ENCODE data around the gene COX7A2L. TPM values are rescaled to one million over a fixed set of nuclear protein-coding genes. Genes with fewer than 3 reads are reported as not detected.

COX7A2L gene
- total RNA-seq, 4 donors from 2014 or later, result 69.8 to 94.7 (median 89.1) TPM

- no peak overlapping the region for H3K4me3 ChIP-seq
- no peak overlapping the region for H3K27ac ChIP-seq
- intact Hi-C loops (cut with DNase I; ENCODE audit: low total_unique reads), result loop anchor here (5.0 kb wide), 2 partner anchors 316 to 436 kb away; partner anchors contain the start of gene PKDCC
- H3K4me1 ChIP-seq, result peaks cover 22 to 25% of the 10 kb centered on the region in 2 donors
- ATAC-seq, result no peak
- H3K36me3 ChIP-seq, result no peaks in the 10 kb centered on the region
- no peaks in the 10 kb centered on the region for H3K27me3 ChIP-seq
- no peak for DNase-seq
- in situ Hi-C loops (cut with MboI; ENCODE audit: low sequenced_read_pairs in 4 of 4), result loop anchor here (5.0 to 25.0 kb wide), 6 partner anchors 259 to 519 kb away; no protein-coding TSS in a partner anchor
- TF ChIP-seq CTCF (IDR thresholded peaks at IDR 0.05 in 4 of 5, conservative IDR thresholded peaks at IDR 0.05 in 1 of 5) (no peak), POLR2A (IDR thresholded peaks at IDR 0.05) (no peak)
- H3K9me3 ChIP-seq, result no peaks in the 10 kb centered on the region
Measured at GRCh38 chr2:42363413-42363812, 2.4 kb upstream of the COX7A2L start.

- Histone ChIP-seq H3K27ac (peak overlapping the region; percentile 97 to 99 (median 98)), H3K27me3 (no peaks in the 10 kb centered on the region), H3K9me3 (no peaks in the 10 kb centered on the region), H3K4me3 (peak overlapping the region; percentile 61 to 99 (median 97)), H3K36me3 (no peaks in the 10 kb centered on the region), H3K4me1 (peaks cover 31 to 36% of the 10 kb centered on the region in 2 donors)
- ATAC-seq, result no peak
- in situ Hi-C loops (cut with MboI; ENCODE audit: low sequenced_read_pairs in 4 of 4), result loop anchor here (5.0 to 25.0 kb wide), 6 partner anchors 257 to 517 kb away; no protein-coding TSS in a partner anchor
- intact Hi-C loops (cut with DNase I; ENCODE audit: low total_unique reads), result loop anchor here (1.0 to 5.0 kb wide), 6 partner anchors 193 to 521 kb away; partner anchors contain the start of genes EML4 and PKDCC
- no peak for DNase-seq
- TF ChIP-seq CTCF (IDR thresholded peaks at IDR 0.05 in 4 of 5, conservative IDR thresholded peaks at IDR 0.05 in 1 of 5) (peak in 1 of 5 experiments; percentile 6), POLR2A (IDR thresholded peaks at IDR 0.05) (no peak)
Measured at GRCh38 chr2:42361728-42362283, 789 bp upstream of the COX7A2L start.

GRCh38 chr2:42360493-42360889 lies 526 bp downstream of the COX7A2L start:
- Histone ChIP-seq H3K36me3 (no peaks in the 10 kb centered on the region), H3K27ac (peak overlapping the region; percentile 97 to 99 (median 98)), H3K4me3 (peak overlapping the region; percentile 86 to 99 (median 97)), H3K27me3 (no peaks in the 10 kb centered on the region), H3K4me1 (peaks cover 31 to 36% of the 10 kb centered on the region in 2 donors), H3K9me3 (no peaks in the 10 kb centered on the region)
- ATAC-seq (peak; percentile 15 to 18), DNase-seq (no peak)
- in situ Hi-C loops (cut with MboI; ENCODE audit: low sequenced_read_pairs in 4 of 4) (loop anchor here (5.0 to 25.0 kb wide), 6 partner anchors 256 to 516 kb away; no protein-coding TSS in a partner anchor), intact Hi-C loops (cut with DNase I; ENCODE audit: low total_unique reads) (loop anchor here (2.0 to 5.0 kb wide), 4 partner anchors 192 to 520 kb away; partner anchors contain the start of genes EML4 and PKDCC)
- TF ChIP-seq POLR2A (IDR thresholded peaks at IDR 0.05) (no peak), CTCF (IDR thresholded peaks at IDR 0.05 in 4 of 5, conservative IDR thresholded peaks at IDR 0.05 in 1 of 5) (no peak)

- Histone ChIP-seq H3K4me1 (peaks cover 35 to 36% of the 10 kb centered on the region in 2 donors), H3K4me3 (peak overlapping the region; percentile 86 to 99 (median 97)), H3K27me3 (no peaks in the 10 kb centered on the region), H3K9me3 (no peaks in the 10 kb centered on the region), H3K27ac (peak overlapping the region; percentile 97 to 99 (median 98)), H3K36me3 (no peaks in the 10 kb centered on the region)
- ATAC-seq, result peak; percentile 18 to 31
- in situ Hi-C loops (cut with MboI; ENCODE audit: low sequenced_read_pairs in 4 of 4) (loop anchor here (5.0 to 25.0 kb wide), 6 partner anchors 255 to 515 kb away; no protein-coding TSS in a partner anchor), intact Hi-C loops (cut with DNase I; ENCODE audit: low total_unique reads) (loop anchor here (2.0 to 5.0 kb wide), 4 partner anchors 191 to 519 kb away; partner anchors contain the start of genes EML4 and PKDCC)
- peak in 1 of 2 donors; percentile 21 for DNase-seq
- no peak for TF ChIP-seq CTCF (IDR thresholded peaks at IDR 0.05 in 4 of 5, conservative IDR thresholded peaks at IDR 0.05 in 1 of 5)
- TF ChIP-seq POLR2A (IDR thresholded peaks at IDR 0.05), result peak in 1 of 2 donors; percentile 24
Measured at GRCh38 chr2:42359965-42360483, 993 bp downstream of the COX7A2L start.
